ENCODE results near the gene FBLN2.

DNA sequence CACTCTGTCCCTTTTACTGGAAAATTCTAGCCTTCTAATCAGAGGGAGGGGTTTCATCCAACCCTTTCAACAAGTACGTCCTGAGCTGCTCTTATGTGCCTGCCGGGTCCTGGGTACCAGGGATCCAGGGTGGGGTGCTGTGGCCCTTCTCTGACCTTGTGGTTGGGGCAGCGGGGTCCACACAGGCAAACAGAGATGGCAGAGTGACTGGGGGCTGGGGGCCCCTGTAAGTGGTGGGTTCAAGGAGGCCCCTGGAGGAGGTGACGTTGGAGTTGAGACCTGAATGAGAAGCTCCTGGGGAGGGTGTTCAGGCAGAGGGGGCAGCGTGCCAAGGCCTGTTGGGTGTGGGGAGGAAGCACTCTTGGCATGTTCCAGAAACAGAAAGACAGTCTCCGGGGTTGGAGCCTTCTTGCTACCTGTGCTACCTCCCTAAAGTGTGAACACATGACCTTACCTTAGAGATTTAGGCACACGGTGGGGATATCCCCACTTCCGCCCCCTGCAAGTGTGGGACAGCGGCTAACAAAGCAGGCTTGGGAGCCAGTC lies 78.1 kb downstream of the FBLN2 start:
- TF ChIP-seq, protein P1, sequence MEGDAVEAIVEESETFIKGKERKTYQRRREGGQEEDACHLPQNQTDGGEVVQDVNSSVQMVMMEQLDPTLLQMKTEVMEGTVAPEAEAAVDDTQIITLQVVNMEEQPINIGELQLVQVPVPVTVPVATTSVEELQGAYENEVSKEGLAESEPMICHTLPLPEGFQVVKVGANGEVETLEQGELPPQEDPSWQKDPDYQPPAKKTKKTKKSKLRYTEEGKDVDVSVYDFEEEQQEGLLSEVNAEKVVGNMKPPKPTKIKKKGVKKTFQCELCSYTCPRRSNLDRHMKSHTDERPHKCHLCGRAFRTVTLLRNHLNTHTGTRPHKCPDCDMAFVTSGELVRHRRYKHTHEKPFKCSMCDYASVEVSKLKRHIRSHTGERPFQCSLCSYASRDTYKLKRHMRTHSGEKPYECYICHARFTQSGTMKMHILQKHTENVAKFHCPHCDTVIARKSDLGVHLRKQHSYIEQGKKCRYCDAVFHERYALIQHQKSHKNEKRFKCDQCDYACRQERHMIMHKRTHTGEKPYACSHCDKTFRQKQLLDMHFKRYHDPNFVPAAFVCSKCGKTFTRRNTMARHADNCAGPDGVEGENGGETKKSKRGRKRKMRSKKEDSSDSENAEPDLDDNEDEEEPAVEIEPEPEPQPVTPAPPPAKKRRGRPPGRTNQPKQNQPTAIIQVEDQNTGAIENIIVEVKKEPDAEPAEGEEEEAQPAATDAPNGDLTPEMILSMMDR (IDR thresholded peaks at IDR 0.05 in 2 of 3, conservative IDR thresholded peaks at IDR 0.05 in 1 of 3; ENCODE audit: control insufficient read depth in 2 of 3, extremely low read depth in 1 of 3, insufficient read depth in 1 of 3, low read depth in 3 of 3, low read length in 3 of 3): no peak
- TF ChIP-seq, protein P2, sequence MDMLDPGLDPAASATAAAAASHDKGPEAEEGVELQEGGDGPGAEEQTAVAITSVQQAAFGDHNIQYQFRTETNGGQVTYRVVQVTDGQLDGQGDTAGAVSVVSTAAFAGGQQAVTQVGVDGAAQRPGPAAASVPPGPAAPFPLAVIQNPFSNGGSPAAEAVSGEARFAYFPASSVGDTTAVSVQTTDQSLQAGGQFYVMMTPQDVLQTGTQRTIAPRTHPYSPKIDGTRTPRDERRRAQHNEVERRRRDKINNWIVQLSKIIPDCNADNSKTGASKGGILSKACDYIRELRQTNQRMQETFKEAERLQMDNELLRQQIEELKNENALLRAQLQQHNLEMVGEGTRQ (IDR thresholded peaks at IDR 0.05; ENCODE audit: borderline replicate concordance, low read depth, low read length): no peak

All from GM12878 (cell line).